HepG2 (cell line): ENCODE measurements around the gene GTF2A1L. TPM values are rescaled to one million over a fixed set of nuclear protein-coding genes. Genes with fewer than 3 reads are reported as not detected.

Source experiments
- ATAC-seq: fragments of 200-7000 bp; cut with Tn5 transposase; 3 replicates; pipeline ENCODE4 v1.9.1; 2020; ENCODE audit warnings: mild to moderate bottlenecking, moderate library complexity
- BruUV-seq: library from RNA; stranded (reverse); fragments of 400-500 nt; replicated peaks from 2 replicates; lab custom pipeline; 2021; lab: Mats Ljungman, UMichigan
- CTCF ChIA-PET: fragments of 300-600 bp; formaldehyde crosslinking; extraction: SDS; loops from one replicate; lab custom pipeline; 2021; ENCODE audit warnings: low total read pairs, inconsistent platforms, low intra/inter-chr PET ratio; lab: Yijun Ruan, JAX
- POLR2A ChIA-PET: fragments of 350-600 bp; sonication (Branson Sonifier 250); formaldehyde crosslinking; loops from one replicate; lab custom pipeline; 2020; ENCODE audit warnings: antibody characterized with exemption, inconsistent platforms; lab: Yijun Ruan, JAX
- DNase-seq: peaks from one replicate; pipeline ENCODE4 v3.0.0-alpha.2; 2015; ENCODE audit warnings: low spot score
- FAIRE-seq: peaks from 3 replicates; lab custom pipeline; 2011; peaks lifted over from hg19 to GRCh38; lab: Jason Lieb, UNC
- H2AFZ ChIP-seq: one replicate; pipeline ENCODE4 v1.6.1; 2011; ENCODE audit warnings: low read length, inconsistent platforms
- H3K27ac ChIP-seq: fragments of 300-600 bp; 3 replicates; pipeline ENCODE4 v1.8.0; 2011; ENCODE audit warnings: mixed run types, mild to moderate bottlenecking, mixed read lengths, low read length, inconsistent platforms; ENCODE audit not compliant: insufficient read depth; ENCODE audit errors: extremely low read length
- H3K27me3 ChIP-seq, 2 experiments: fragments of 200-600 bp in 1 of 2; 2 replicates in 1 of 2; 3 replicates in 1 of 2; pipeline versions ENCODE4 v1.6.0 to v1.8.0; 2011; ENCODE audit warnings: low read length in 2 of 2, mild to moderate bottlenecking in 2 of 2, moderate library complexity in 2 of 2, inconsistent platforms in 1 of 2; ENCODE audit not compliant: insufficient read depth in 2 of 2, control insufficient read depth in 1 of 2
- H3K36me3 ChIP-seq, 2 experiments: fragments of 200-600 bp in 1 of 2; replicated peaks in 1 of 2; 2 replicates in 1 of 2; 3 replicates in 1 of 2; pipeline versions ENCODE4 v1.5.1 to v1.8.0; 2011; ENCODE audit warnings: low read length in 2 of 2, inconsistent platforms in 1 of 2; ENCODE audit not compliant: insufficient read depth in 2 of 2, control insufficient read depth in 1 of 2
- H3K4me1 ChIP-seq: 2 replicates; pipeline ENCODE4 v1.5.1; 2012; ENCODE audit warnings: low read length, inconsistent platforms; ENCODE audit not compliant: insufficient read depth
- H3K4me2 ChIP-seq: 2 replicates; pipeline ENCODE4 v1.6.0; 2011; ENCODE audit warnings: low read depth, low read length, inconsistent platforms
- H3K4me3 ChIP-seq, 3 experiments: fragments of 200-600 bp in 1 of 3; sonication (generic), shearing (Covaris generic) in 1 of 3; replicated peaks in 1 of 3; 2 replicates each; pipeline ENCODE4 v1.5.1; 2011 to 2016; ENCODE audit warnings: low read length in 3 of 3, inconsistent platforms in 2 of 3, low read depth in 2 of 3, mild to moderate bottlenecking in 2 of 3, control low read depth in 1 of 3, mixed read lengths in 1 of 3; ENCODE audit not compliant: insufficient read depth in 1 of 3
- H3K79me2 ChIP-seq: one replicate; pipeline ENCODE4 v1.6.1; 2011; ENCODE audit warnings: low read length, inconsistent platforms; ENCODE audit not compliant: insufficient read depth
- H3K9ac ChIP-seq: 2 replicates; pipeline ENCODE4 v1.6.0; 2011; ENCODE audit warnings: mild to moderate bottlenecking, low read depth, low read length, inconsistent platforms; ENCODE audit not compliant: insufficient read depth
- H3K9me3 ChIP-seq: 2 replicates; pipeline ENCODE4 v1.5.1; 2012; ENCODE audit warnings: mild to moderate bottlenecking, low read length
- H4K20me1 ChIP-seq: 2 replicates; pipeline ENCODE4 v1.6.0; 2011; ENCODE audit warnings: inconsistent platforms, mild to moderate bottlenecking, low read length, moderate library complexity; ENCODE audit not compliant: insufficient read depth
- ATAD3A ChIP-seq: sonication (generic); formaldehyde crosslinking; IDR thresholded peaks from 2 replicates; pipeline ENCODE4 v1.4.0; 2020; ENCODE audit warnings: missing genetic modification reagents
- FIP1L1 ChIP-seq: fragments of 200-400 bp; formaldehyde crosslinking; IDR thresholded peaks from 2 replicates; pipeline ENCODE4 v1.6.1; 2018; ENCODE audit warnings: low read depth, mild to moderate bottlenecking, low read length, moderate library complexity, borderline replicate concordance; ENCODE audit not compliant: insufficient read depth
- FOSL2 ChIP-seq: sonication (generic); formaldehyde crosslinking; IDR thresholded peaks from 2 replicates; pipeline ENCODE4 v1.4.0; 2020; ENCODE audit warnings: missing genetic modification reagents
- FOXJ3 ChIP-seq: sonication (generic); formaldehyde crosslinking; IDR thresholded peaks from 2 replicates; pipeline ENCODE4 v1.4.0; 2020; ENCODE audit warnings: missing genetic modification reagents, mild to moderate bottlenecking, borderline replicate concordance
- NFE2L2 ChIP-seq: fragments of 150-350 bp; IDR thresholded peaks from 2 replicates; pipeline ENCODE4 v1.6.1; 2014; ENCODE audit warnings: low read length
- SSRP1 ChIP-seq: IDR thresholded peaks from 2 replicates; pipeline ENCODE4 v1.6.1; 2016; ENCODE audit warnings: control low read depth
- ZBTB37 ChIP-seq: sonication (generic); formaldehyde crosslinking; IDR thresholded peaks from 2 replicates; pipeline ENCODE4 v1.4.0; 2020; ENCODE audit warnings: mild to moderate bottlenecking, missing genetic modification reagents
- ZFP82 ChIP-seq: sonication (generic); formaldehyde crosslinking; IDR thresholded peaks from 2 replicates; pipeline ENCODE4 v1.5.1; 2020; ENCODE audit warnings: mild to moderate bottlenecking, missing genetic modification reagents, borderline replicate concordance
- ZNF235 ChIP-seq: sonication (generic); formaldehyde crosslinking; IDR thresholded peaks from 2 replicates; pipeline ENCODE4 v1.8.1; 2023; ENCODE audit warnings: mild to moderate bottlenecking, missing genetic modification reagents, borderline replicate concordance
- ZNF276 ChIP-seq: sonication (generic); formaldehyde crosslinking; IDR thresholded peaks from 2 replicates; pipeline ENCODE4 v1.4.0; 2020; ENCODE audit warnings: mild to moderate bottlenecking, low read depth, missing genetic modification reagents
- ZSCAN30 ChIP-seq: sonication (generic); formaldehyde crosslinking; IDR thresholded peaks from 2 replicates; pipeline ENCODE4 v1.5.0; 2020; ENCODE audit warnings: mild to moderate bottlenecking, missing genetic modification reagents
- WGBS: methylation state at CpG from one replicate; pipeline ENCODE4 v1.1.6; 2017; ENCODE audit warnings: low lambda C conversion rate; 5-methylcytosine and 5-hydroxymethylcytosine counted together
- in situ Hi-C: cut with HindIII; loops from 2 replicates; pipeline ENCODE4 v1.10.0; 2017; ENCODE audit warnings: low pct_unique_long_range_greater_than_20kb; ENCODE audit not compliant: extremely low pct_ligation_motif_present
- intact Hi-C: fragments of 100-400 bp; cut with micrococcal nuclease; formaldehyde crosslinking; loops from one replicate; pipeline ENCODE4 v1.10.0; 2022; ENCODE audit not compliant: unreplicated experiment
- polyA plus RNA-seq, 8 experiments: library from polyadenylated mRNA; depleted of rRNA in 3 of 8; stranded (reverse) in 7 of 8; unstranded in 1 of 8; fragments of >200 nt; fragmentation: Illumina TruSeq in 4 of 8; extraction: Trizol in 4 of 8; gene quantifications; 2 replicates each; pipeline versions ENCODE4 v1.2.1 to v1.2.3, GENCODE V29; 2011 to 2016; ENCODE audit warnings: low read depth in 4 of 8, missing spikeins in 1 of 8, mixed read lengths in 1 of 8; ENCODE audit not compliant: insufficient read depth in 1 of 8
- total RNA-seq, 5 experiments: library from RNA; depleted of rRNA; stranded (reverse); fragments of >200 nt; fragmentation: Illumina TruSeq; extraction: Trizol; gene quantifications; 2 replicates each; pipeline ENCODE4 v1.2.3, GENCODE V29; 2016; ENCODE audit warnings: low read depth in 1 of 5
- TF ChIP-seq, protein P1 (sequence below): sonication (generic); formaldehyde crosslinking; IDR thresholded peaks from 2 replicates; pipeline ENCODE4 v1.8.0; 2022; ENCODE audit warnings: mild to moderate bottlenecking, missing genetic modification reagents, moderate library complexity
- TF ChIP-seq, protein P2 (sequence below): sonication (generic); formaldehyde crosslinking; IDR thresholded peaks from 2 replicates; pipeline ENCODE4 v1.4.0; 2020; ENCODE audit warnings: mild to moderate bottlenecking, missing genetic modification reagents

Gene GTF2A1L
- total and polyA plus RNA-seq, 2 of the 13 experiments (the other 11 are each of a cell fraction or from before 2014, with no cell fraction given) = not detected

DNA sequence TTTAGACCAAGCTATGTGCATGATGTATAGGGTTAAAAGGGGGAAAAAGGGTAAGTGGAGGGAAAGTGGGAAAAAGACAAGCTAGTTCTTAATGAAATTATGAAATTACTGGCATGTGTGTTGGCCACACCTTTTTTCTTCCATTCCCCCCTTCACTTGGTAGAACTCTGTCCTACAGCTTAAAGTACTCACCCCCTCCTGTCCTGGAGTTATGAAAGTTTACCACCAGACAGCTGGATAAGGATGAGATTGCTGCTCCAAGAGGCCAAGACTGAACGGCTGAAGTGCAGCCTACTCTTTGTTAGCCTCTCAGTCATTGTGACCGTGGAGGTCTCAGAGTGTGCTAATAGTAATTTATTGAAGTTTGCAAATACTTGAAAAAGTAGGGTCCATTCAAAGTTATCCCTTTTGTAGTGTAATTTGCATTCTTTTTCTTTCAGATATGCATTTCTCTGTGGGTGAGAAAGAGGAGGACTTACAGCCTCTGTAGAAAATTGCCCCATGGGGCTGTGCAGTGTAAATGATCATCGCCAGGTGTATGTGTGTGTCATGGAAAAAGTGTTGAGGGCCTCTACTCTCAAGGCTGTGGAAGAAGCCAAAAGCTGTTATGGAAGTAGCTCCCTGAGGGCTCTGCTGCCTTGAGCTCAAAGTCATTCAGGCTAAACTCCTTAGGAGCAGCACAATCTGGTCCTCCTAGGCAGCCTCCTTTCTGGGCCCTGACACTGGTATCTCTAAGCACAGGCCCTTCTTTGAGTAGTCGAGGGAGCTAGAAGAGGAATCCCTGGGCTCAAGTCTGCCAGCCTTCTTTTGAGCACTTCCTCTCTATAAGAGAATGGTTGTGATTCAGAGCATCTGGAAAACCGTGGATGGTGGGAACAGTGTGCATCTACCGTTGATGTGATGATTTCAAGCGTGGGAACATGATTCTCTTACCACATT, 91.7 kb downstream of the GTF2A1L start:
- no peak for FAIRE-seq
- WGBS = 7% methylated on average over 6 of the region's 7 CpGs
- intact Hi-C loops = no loop called here

DNA sequence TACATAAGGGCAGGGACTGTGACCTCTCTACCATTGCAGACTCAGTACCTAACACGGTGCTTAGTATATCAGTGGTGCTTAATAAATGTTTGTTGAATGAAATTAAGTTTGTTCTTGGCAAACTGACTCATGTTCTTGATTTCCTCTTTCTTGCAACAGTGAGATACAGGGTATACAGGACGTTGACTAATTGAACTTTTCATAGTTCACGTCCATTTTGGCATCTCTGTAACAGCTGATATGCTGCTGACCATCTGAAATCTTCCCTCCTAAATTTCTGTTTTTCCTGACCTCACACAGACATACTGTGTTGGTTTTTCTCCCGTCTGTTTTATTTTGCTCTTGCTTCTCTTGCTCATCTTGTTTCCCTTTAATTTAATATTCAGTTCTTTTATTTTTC, 93.7 kb downstream of the GTF2A1L start:
- ATAC-seq (no peak), FAIRE-seq (no peak), DNase-seq (no peak)
- Histone ChIP-seq H3K27ac (no peak overlapping the region), H2AFZ (no peak overlapping the region), H3K36me3 (no peaks in the 10 kb centered on the region), H3K9me3 (no peaks in the 10 kb centered on the region), H3K4me1 (no peaks in the 10 kb centered on the region), H3K9ac (no peak overlapping the region), H3K4me3 (no peak overlapping the region), H3K79me2 (no peaks in the 10 kb centered on the region), H3K4me2 (no peak overlapping the region), H4K20me1 (no peaks in the 10 kb centered on the region), H3K27me3 (peaks cover 0 to 4% of the 10 kb centered on the region in 2 experiments; a peak in 2 of 5 replicates)
- intact Hi-C loops (no loop called here), in situ Hi-C loops (no loop called here)
- ChIA-PET CTCF (no interaction called here), POLR2A (no interaction called here)
- BruUV-seq = no TSS peak
- under 1% methylated on average over 4 of the region's 4 CpGs for WGBS
- TF ChIP-seq, protein P1, sequence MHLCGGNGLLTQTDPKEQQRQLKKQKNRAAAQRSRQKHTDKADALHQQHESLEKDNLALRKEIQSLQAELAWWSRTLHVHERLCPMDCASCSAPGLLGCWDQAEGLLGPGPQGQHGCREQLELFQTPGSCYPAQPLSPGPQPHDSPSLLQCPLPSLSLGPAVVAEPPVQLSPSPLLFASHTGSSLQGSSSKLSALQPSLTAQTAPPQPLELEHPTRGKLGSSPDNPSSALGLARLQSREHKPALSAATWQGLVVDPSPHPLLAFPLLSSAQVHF (CRISPR knock-in tag) = no peak
- TF ChIP-seq FOSL2 (CRISPR knock-in tag) (no peak), ZBTB37 (CRISPR knock-in tag) (no peak), ATAD3A (no peak), ZFP82 (CRISPR knock-in tag) (no peak), FOXJ3 (CRISPR knock-in tag) (no peak), ZNF276 (CRISPR knock-in tag) (no peak), FIP1L1 (no peak), ZNF235 (CRISPR knock-in tag) (no peak)

More for the DNA sequence above, 91.7 kb downstream of the GTF2A1L start:
- Histone ChIP-seq H3K27me3 (peaks cover 0 to 4% of the 10 kb centered on the region in 2 experiments; a peak in 1 of 5 replicates), H3K4me2 (no peak overlapping the region), H3K9me3 (no peaks in the 10 kb centered on the region), H3K79me2 (no peaks in the 10 kb centered on the region), H3K27ac (no peak overlapping the region), H3K4me3 (no peak overlapping the region), H3K9ac (no peak overlapping the region), H4K20me1 (no peaks in the 10 kb centered on the region), H2AFZ (no peak overlapping the region), H3K4me1 (no peaks in the 10 kb centered on the region), H3K36me3 (no peaks in the 10 kb centered on the region)
- POLR2A ChIA-PET = no interaction called here
- no peak for ATAC-seq
- CTCF ChIA-PET = no interaction called here
- no peak for DNase-seq
- TF ChIP-seq ZSCAN30 (CRISPR knock-in tag) = no peak
- TF ChIP-seq, protein P2, sequence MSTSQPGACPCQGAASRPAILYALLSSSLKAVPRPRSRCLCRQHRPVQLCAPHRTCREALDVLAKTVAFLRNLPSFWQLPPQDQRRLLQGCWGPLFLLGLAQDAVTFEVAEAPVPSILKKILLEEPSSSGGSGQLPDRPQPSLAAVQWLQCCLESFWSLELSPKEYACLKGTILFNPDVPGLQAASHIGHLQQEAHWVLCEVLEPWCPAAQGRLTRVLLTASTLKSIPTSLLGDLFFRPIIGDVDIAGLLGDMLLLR (CRISPR knock-in tag) = no peak
- TF ChIP-seq NFE2L2 = no peak
- TF ChIP-seq SSRP1 = no peak
- in situ Hi-C loops = no loop called here
- no TSS peak for BruUV-seq
